ENCODE results near the gene PRR7.

DNA sequence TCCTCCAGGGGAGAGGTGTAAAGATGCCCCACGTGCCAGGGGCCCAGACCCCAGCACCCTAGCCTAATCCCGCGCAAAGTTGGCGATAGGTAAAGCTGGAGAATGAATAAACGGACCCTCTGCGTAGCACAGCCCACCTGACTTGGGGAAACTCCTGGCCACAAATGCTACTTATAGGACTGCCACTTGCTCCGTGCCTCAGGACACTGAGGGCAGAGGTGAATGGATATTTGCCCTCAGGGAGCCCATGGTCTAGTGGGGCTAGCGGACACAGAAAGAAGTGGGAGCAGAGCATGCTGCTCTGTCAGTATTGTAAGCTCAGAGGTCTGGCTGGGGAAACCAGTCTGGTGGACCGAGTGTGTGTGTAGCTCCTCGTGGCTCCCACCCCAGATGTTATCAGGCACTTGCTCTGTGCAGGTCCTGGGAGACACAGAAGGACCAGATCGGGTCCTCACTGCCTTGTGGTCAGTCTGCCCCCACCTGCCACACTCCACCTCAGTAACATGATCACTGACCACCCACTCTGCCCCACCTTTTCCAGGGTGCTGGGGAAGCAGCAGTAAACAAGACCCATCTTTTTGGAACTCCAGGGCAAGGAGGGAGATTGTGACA is 19.3 kb upstream of the PRR7 start:
- TF ChIP-seq EZH2 (IDR thresholded peaks at IDR 0.05; ENCODE audit: low read length, unreplicated experiment) (no peak), CTCF (conservative IDR thresholded peaks at IDR 0.05; ENCODE audit: low read depth, low read length) (no peak), EZH2phosphoT487 (IDR thresholded peaks at IDR 0.05; ENCODE audit: borderline replicate concordance, low read length) (no peak)
